Loucy (cell line): ENCODE measurements around the gene EDN3.

Experiments
- H2AFZ ChIP-seq: fragments of 200-600 bp; sonication (generic); 2 replicates; pipeline ENCODE4 v1.6.0; 2016; ENCODE audit warnings: antibody characterized with exemption, mild to moderate bottlenecking, low read length, moderate library complexity
- H3F3A ChIP-seq: fragments of 200-600 bp; 2 replicates; pipeline ENCODE4 v1.6.0; 2016; ENCODE audit warnings: antibody characterized with exemption, low read depth, mild to moderate bottlenecking
- H3K27me3 ChIP-seq: fragments of 200-600 bp; sonication (generic); 2 replicates; pipeline ENCODE4 v1.6.1; 2014; ENCODE audit warnings: low read length, mild to moderate bottlenecking; ENCODE audit not compliant: insufficient read depth, poor library complexity, severe bottlenecking
- H3K36me3 ChIP-seq: fragments of 200-600 bp; sonication (generic); 2 replicates; pipeline ENCODE4 v1.6.1; 2016; ENCODE audit warnings: low read length; ENCODE audit not compliant: insufficient read depth
- H3K4me1 ChIP-seq: fragments of 200-600 bp; sonication (generic); 2 replicates; pipeline ENCODE4 v1.5.1; 2014; ENCODE audit warnings: low read length, mild to moderate bottlenecking; ENCODE audit not compliant: insufficient read depth, poor library complexity, severe bottlenecking
- H3K4me2 ChIP-seq: fragments of 200-600 bp; sonication (generic); 2 replicates; pipeline ENCODE4 v1.6.0; 2014; ENCODE audit warnings: antibody characterized with exemption, low read length, low read depth, mild to moderate bottlenecking; ENCODE audit not compliant: poor library complexity, severe bottlenecking
- H3K4me3 ChIP-seq: fragments of 200-600 bp; sonication (generic); 2 replicates; pipeline ENCODE4 v1.5.1; 2014; ENCODE audit warnings: low read length, mild to moderate bottlenecking, mixed read lengths; ENCODE audit not compliant: poor library complexity, severe bottlenecking
- H3K79me2 ChIP-seq: fragments of 200-600 bp; sonication (generic); 2 replicates; pipeline ENCODE4 v1.6.1; 2014; ENCODE audit warnings: low read length; ENCODE audit not compliant: insufficient read depth
- H3K9ac ChIP-seq: fragments of 200-600 bp; sonication (generic); 2 replicates; pipeline ENCODE4 v1.6.0; 2014; ENCODE audit warnings: mild to moderate bottlenecking, low read depth, low read length, moderate library complexity; ENCODE audit not compliant: poor library complexity, severe bottlenecking
- H3K9me2 ChIP-seq: fragments of 200-600 bp; sonication (generic); replicated peaks from 2 replicates; pipeline ENCODE4 v1.6.1; 2016; ENCODE audit warnings: low read depth, low read length, mixed read lengths
- H3K9me3 ChIP-seq: fragments of 200-600 bp; sonication (generic); 2 replicates; pipeline ENCODE4 v1.6.1; 2014; ENCODE audit warnings: mild to moderate bottlenecking, antibody characterized with exemption, low read length, low read depth; ENCODE audit not compliant: insufficient read depth
- H4K20me1 ChIP-seq: fragments of 200-600 bp; sonication (generic); 2 replicates; pipeline ENCODE4 v1.6.0; 2014; ENCODE audit warnings: antibody characterized with exemption, low read length, mild to moderate bottlenecking; ENCODE audit not compliant: insufficient read depth, poor library complexity, severe bottlenecking
- EZH2phosphoT487 ChIP-seq: fragments of 200-600 bp; IDR thresholded peaks from 2 replicates; pipeline ENCODE4 v1.6.1; 2018; ENCODE audit warnings: antibody characterized with exemption, mild to moderate bottlenecking, moderate library complexity, borderline replicate concordance
- TF ChIP-seq, protein P1 (sequence below): fragments of 200-600 bp; sonication (generic); conservative IDR thresholded peaks from 2 replicates; pipeline ENCODE4 v1.5.1; 2014; ENCODE audit warnings: mild to moderate bottlenecking, antibody characterized with exemption, low read length

Gene EDN3

GRCh38 chr20:59270380-59270779 lies 30.0 kb upstream of the EDN3 start:
- H3K27me3 ChIP-seq: no peaks in the 10 kb centered on the region
- H3K9me3 ChIP-seq: no peaks in the 10 kb centered on the region
- H3K4me2 ChIP-seq: no peak overlapping the region
- H4K20me1 ChIP-seq: no peaks in the 10 kb centered on the region
- no peaks in the 10 kb centered on the region for H3K36me3 ChIP-seq
- TF ChIP-seq, protein P1, sequence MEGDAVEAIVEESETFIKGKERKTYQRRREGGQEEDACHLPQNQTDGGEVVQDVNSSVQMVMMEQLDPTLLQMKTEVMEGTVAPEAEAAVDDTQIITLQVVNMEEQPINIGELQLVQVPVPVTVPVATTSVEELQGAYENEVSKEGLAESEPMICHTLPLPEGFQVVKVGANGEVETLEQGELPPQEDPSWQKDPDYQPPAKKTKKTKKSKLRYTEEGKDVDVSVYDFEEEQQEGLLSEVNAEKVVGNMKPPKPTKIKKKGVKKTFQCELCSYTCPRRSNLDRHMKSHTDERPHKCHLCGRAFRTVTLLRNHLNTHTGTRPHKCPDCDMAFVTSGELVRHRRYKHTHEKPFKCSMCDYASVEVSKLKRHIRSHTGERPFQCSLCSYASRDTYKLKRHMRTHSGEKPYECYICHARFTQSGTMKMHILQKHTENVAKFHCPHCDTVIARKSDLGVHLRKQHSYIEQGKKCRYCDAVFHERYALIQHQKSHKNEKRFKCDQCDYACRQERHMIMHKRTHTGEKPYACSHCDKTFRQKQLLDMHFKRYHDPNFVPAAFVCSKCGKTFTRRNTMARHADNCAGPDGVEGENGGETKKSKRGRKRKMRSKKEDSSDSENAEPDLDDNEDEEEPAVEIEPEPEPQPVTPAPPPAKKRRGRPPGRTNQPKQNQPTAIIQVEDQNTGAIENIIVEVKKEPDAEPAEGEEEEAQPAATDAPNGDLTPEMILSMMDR: no peak
- no peak for TF ChIP-seq EZH2phosphoT487
- H2AFZ ChIP-seq: no peak overlapping the region
- no peaks in the 10 kb centered on the region for H3K79me2 ChIP-seq
- H3K4me3 ChIP-seq: no peak overlapping the region
- H3F3A ChIP-seq: no peaks in the 10 kb centered on the region
- H3K4me1 ChIP-seq: peaks cover 13% of the 10 kb centered on the region
- no peak overlapping the region for H3K9ac ChIP-seq
- H3K9me2 ChIP-seq: no peaks in the 10 kb centered on the region

GRCh38 chr20:59273739-59274357 lies 26.6 kb upstream of the EDN3 start:
- no peaks in the 10 kb centered on the region for H3K79me2 ChIP-seq
- H3F3A ChIP-seq: no peaks in the 10 kb centered on the region
- H3K36me3 ChIP-seq: no peaks in the 10 kb centered on the region
- H3K9me3 ChIP-seq: no peaks in the 10 kb centered on the region
- no peak overlapping the region for H3K4me3 ChIP-seq
- no peaks in the 10 kb centered on the region for H3K9me2 ChIP-seq
- H2AFZ ChIP-seq: no peak overlapping the region
- H4K20me1 ChIP-seq: no peaks in the 10 kb centered on the region
- no peak overlapping the region for H3K9ac ChIP-seq
- TF ChIP-seq, protein P1: no peak
- no peak for TF ChIP-seq EZH2phosphoT487
- no peaks in the 10 kb centered on the region for H3K27me3 ChIP-seq
- peaks cover 13% of the 10 kb centered on the region for H3K4me1 ChIP-seq
- H3K4me2 ChIP-seq: peak overlapping the region; percentile 11

GRCh38 chr20:59276938-59277337 lies 23.5 kb upstream of the EDN3 start:
- Histone ChIP-seq H3K4me3 (no peak overlapping the region), H4K20me1 (no peaks in the 10 kb centered on the region), H3K4me1 (peaks cover 6% of the 10 kb centered on the region), H2AFZ (no peak overlapping the region), H3K4me2 (no peak overlapping the region), H3K79me2 (no peaks in the 10 kb centered on the region), H3K27me3 (no peaks in the 10 kb centered on the region), H3K9ac (no peak overlapping the region), H3K36me3 (no peaks in the 10 kb centered on the region), H3K9me3 (no peaks in the 10 kb centered on the region), H3K9me2 (no peaks in the 10 kb centered on the region), H3F3A (no peaks in the 10 kb centered on the region)
- TF ChIP-seq, protein P1: no peak
- no peak for TF ChIP-seq EZH2phosphoT487
